CD4-positive, alpha-beta T cell treated with Interleukin-17A for 1 hour (primary cell): Measurements from ENCODE around the gene SUV39H1.
"Not testable (repeated sequence)": the region's sequence is repeated elsewhere in the genome, so short reads cannot be mapped to it uniquely, and the experiment has no call there.

Source experiments
- DNase-seq: peaks from one replicate; pipeline ENCODE4 v3.0.0-alpha.2; 2020

Gene SUV39H1

GRCh38 chrX:48696301-48696908 is at the start of gene SUV39H1:
Gene SUV39H1 (plus strand): TSS chrX:48696734. CDS start chrX:48696785, 51 bp downstream.
- peak; percentile 90 for DNase-seq

- peak; percentile 65 for DNase-seq
Observed at GRCh38 chrX:48648336-48648751, 48.2 kb upstream of the SUV39H1 start.

GRCh38 chrX:48649102-48649501 is 47.4 kb upstream of the SUV39H1 start:
- DNase-seq = no peak

GRCh38 chrX:48652055-48652579 is 44.4 kb upstream of the SUV39H1 start:
- not testable (repeated sequence) for DNase-seq

GRCh38 chrX:48654746-48655145 is 41.8 kb upstream of the SUV39H1 start:
- DNase-seq = not testable (repeated sequence)

GRCh38 chrX:48659686-48660085 is 36.8 kb upstream of the SUV39H1 start:
- not testable (repeated sequence) for DNase-seq

GRCh38 chrX:48663241-48663640 is 33.3 kb upstream of the SUV39H1 start:
- no peak for DNase-seq

- no peak for DNase-seq
Observed at GRCh38 chrX:48664156-48664555, 32.4 kb upstream of the SUV39H1 start.

- DNase-seq = no peak
Observed at GRCh38 chrX:48665991-48666390, 30.5 kb upstream of the SUV39H1 start.

GRCh38 chrX:48666649-48667048 is 29.9 kb upstream of the SUV39H1 start:
- no peak for DNase-seq

GRCh38 chrX:48667509-48667908 is 29.0 kb upstream of the SUV39H1 start:
- DNase-seq = no peak

- DNase-seq = not testable (repeated sequence)
Observed at GRCh38 chrX:48668187-48668586, 28.3 kb upstream of the SUV39H1 start.

- peak; percentile 93 for DNase-seq
Observed at GRCh38 chrX:48676106-48676892, 20.2 kb upstream of the SUV39H1 start.

GRCh38 chrX:48676893-48677270 is 19.7 kb upstream of the SUV39H1 start:
- DNase-seq = peak; percentile 35

- DNase-seq = no peak
Observed at GRCh38 chrX:48677516-48677915, 19.0 kb upstream of the SUV39H1 start.

GRCh38 chrX:48680467-48680866 is 16.1 kb upstream of the SUV39H1 start:
- DNase-seq = peak; percentile 39

- not testable (repeated sequence) for DNase-seq
Observed at GRCh38 chrX:48680925-48681324, 15.6 kb upstream of the SUV39H1 start.

GRCh38 chrX:48681539-48682183 is 14.9 kb upstream of the SUV39H1 start:
- no peak for DNase-seq

GRCh38 chrX:48682795-48683194 is 13.7 kb upstream of the SUV39H1 start:
- DNase-seq = peak; percentile 15

- DNase-seq = peak; percentile 71
Observed at GRCh38 chrX:48683411-48683982, 13.0 kb upstream of the SUV39H1 start, which contains the start of gene WAS. Gene WAS (plus strand): TSS chrX:48683799. CDS start chrX:48683854, 55 bp downstream.

- DNase-seq = no peak
Observed at GRCh38 chrX:48684134-48684533, 12.4 kb upstream of the SUV39H1 start.

GRCh38 chrX:48685416-48685815 is 11.1 kb upstream of the SUV39H1 start:
- DNase-seq = no peak

- no peak for DNase-seq
Observed at GRCh38 chrX:48688531-48689150, 7.9 kb upstream of the SUV39H1 start.
